BE2C (cell line): ENCODE data around the gene TSPAN15. TPM values are rescaled to one million over a fixed set of nuclear protein-coding genes. Genes with fewer than 3 reads are reported as not detected.

Experiments
- DNase-seq: peaks from one replicate; pipeline ENCODE4 v3.0.0-alpha.2; 2020
- H3K27me3 ChIP-seq: fragments of 250-450 bp; sonication (Bioruptor Pico); 2 replicates; pipeline ENCODE4 v1.5.1; 2020; ENCODE audit warnings: mild to moderate bottlenecking
- H3K36me3 ChIP-seq: fragments of 250-450 bp; sonication (Bioruptor Pico); 2 replicates; pipeline ENCODE4 v1.5.1; 2020; ENCODE audit warnings: mild to moderate bottlenecking
- H3K4me1 ChIP-seq: fragments of 250-450 bp; sonication (Bioruptor Pico); 2 replicates; pipeline ENCODE4 v1.5.1; 2020
- H3K4me3 ChIP-seq: 2 replicates; pipeline ENCODE4 v1.5.1; 2011; ENCODE audit warnings: low read depth, low read length
- H3K9me3 ChIP-seq: fragments of 250-450 bp; sonication (Bioruptor Pico); 2 replicates; pipeline ENCODE4 v1.5.1; 2020
- CTCF ChIP-seq: IDR thresholded peaks from 2 replicates; pipeline ENCODE4 v1.5.1; 2012; ENCODE audit warnings: mild to moderate bottlenecking, low read depth, low read length
- polyA plus RNA-seq: library from polyadenylated mRNA; unstranded; fragments of >200 nt; gene quantifications from one replicate; pipeline ENCODE4 v1.2.1, GENCODE V29; 2012; ENCODE audit warnings: low read depth, missing spikeins; ENCODE audit not compliant: insufficient read length, insufficient read depth

Gene TSPAN15
- polyA plus RNA-seq, result 69.9 TPM

DNA sequence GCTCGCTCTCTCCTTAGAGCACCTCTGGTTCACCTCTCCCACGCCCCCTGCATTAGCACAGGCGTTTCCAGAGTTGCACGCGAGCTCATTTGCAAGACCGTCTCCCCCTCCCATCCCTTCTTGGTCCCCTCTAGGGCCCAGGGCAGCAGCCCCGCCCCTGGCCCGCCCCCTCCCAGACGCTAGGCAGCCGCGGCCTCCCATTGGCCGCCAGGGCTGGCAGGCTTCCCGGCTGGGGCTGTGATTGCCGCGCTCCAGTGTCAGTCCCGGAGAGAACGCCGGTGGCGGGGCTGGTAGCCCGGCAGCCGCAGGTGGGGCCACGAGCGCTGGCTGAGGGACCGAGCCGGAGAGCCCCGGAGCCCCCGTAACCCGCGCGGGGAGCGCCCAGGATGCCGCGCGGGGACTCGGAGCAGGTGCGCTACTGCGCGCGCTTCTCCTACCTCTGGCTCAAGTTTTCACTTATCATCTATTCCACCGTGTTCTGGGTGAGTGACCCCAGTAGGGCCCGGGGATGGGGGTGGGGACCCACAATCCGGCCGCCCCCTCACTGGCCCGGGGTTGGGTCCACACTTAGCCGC is at the start of gene TSPAN15:
TSPAN15 (plus strand) TSS at position 257 of the 575 bp plus-strand sequence; CDS start at position 387, 130 bp downstream.
- H3K27me3 ChIP-seq, result no peaks in the 10 kb centered on the region

GRCh38 chr10:69402386-69402785 is 48.9 kb upstream of the TSPAN15 start:
- Histone ChIP-seq H3K4me1 (peaks cover 9% of the 10 kb centered on the region), H3K27me3 (no peaks in the 10 kb centered on the region), H3K9me3 (no peaks in the 10 kb centered on the region), H3K4me3 (no peak overlapping the region), H3K36me3 (peaks cover 34% of the 10 kb centered on the region)
- DNase-seq, result no peak
- no peak for TF ChIP-seq CTCF

More for the DNA sequence above, at the start of gene TSPAN15:
- Histone ChIP-seq H3K36me3 (no peaks in the 10 kb centered on the region), H3K4me1 (peaks cover 2% of the 10 kb centered on the region; the same call in 1 of the 2 replicates), H3K9me3 (no peaks in the 10 kb centered on the region), H3K4me3 (peak within 1 kb of the TSS; percentile 87)
- DNase-seq, result peak; percentile 94
- TF ChIP-seq CTCF, result no peak

DNA sequence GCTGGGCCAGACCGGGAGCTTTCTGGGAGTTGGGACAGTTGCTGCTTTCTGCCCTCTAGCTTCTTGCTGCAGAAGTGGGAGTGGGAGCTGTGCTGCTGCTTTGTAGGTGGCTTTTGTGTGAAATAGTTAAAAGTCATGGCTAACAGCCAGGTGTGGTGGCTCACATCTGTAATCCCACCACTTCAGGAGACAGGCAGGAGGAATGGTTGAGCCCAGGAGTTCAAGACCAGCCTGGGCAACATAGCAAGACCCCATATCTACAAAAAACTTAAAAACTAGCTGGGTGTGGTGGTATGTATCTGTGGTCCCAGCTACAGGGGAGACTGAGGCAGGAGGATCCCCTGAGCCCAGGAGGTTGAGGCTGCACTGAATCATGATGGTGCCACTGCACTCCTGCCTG is 48.2 kb upstream of the TSPAN15 start:
- Histone ChIP-seq H3K27me3 (no peaks in the 10 kb centered on the region), H3K4me3 (no peak overlapping the region), H3K36me3 (peaks cover 34% of the 10 kb centered on the region), H3K9me3 (no peaks in the 10 kb centered on the region), H3K4me1 (peaks cover 6% of the 10 kb centered on the region)
- no peak for TF ChIP-seq CTCF
- DNase-seq, result no peak

GRCh38 chr10:69403519-69403918 is 47.7 kb upstream of the TSPAN15 start:
- Histone ChIP-seq H3K9me3 (no peaks in the 10 kb centered on the region), H3K4me3 (no peak overlapping the region), H3K27me3 (no peaks in the 10 kb centered on the region), H3K4me1 (peaks cover 6% of the 10 kb centered on the region), H3K36me3 (peaks cover 32% of the 10 kb centered on the region)
- no peak for DNase-seq
- TF ChIP-seq CTCF, result no peak

DNA sequence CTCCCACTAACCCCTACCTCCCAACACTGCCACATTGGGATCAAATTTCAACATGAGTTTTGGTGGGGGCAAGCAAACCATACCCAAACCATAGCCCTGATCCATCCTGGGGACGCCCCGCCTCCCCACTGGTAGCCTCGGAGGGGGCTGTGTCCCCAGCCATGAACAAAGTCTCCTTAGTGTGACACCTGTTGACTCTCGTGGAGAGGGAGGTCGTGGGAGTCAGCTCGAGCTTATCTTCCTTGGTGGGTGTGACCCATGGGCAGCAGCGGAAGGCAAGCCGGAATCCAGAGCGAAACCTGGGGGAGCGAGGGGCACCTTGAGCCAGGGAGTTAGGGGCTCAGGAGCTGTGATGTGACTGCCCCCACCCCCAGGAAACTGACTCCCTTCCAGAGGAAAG is 46.5 kb upstream of the TSPAN15 start:
- no peak overlapping the region for H3K4me3 ChIP-seq
- H3K4me1 ChIP-seq, result peaks cover 11% of the 10 kb centered on the region
- no peaks in the 10 kb centered on the region for H3K27me3 ChIP-seq
- H3K9me3 ChIP-seq, result no peaks in the 10 kb centered on the region
- no peak for DNase-seq
- peaks cover 20% of the 10 kb centered on the region for H3K36me3 ChIP-seq
- TF ChIP-seq CTCF, result no peak

DNA sequence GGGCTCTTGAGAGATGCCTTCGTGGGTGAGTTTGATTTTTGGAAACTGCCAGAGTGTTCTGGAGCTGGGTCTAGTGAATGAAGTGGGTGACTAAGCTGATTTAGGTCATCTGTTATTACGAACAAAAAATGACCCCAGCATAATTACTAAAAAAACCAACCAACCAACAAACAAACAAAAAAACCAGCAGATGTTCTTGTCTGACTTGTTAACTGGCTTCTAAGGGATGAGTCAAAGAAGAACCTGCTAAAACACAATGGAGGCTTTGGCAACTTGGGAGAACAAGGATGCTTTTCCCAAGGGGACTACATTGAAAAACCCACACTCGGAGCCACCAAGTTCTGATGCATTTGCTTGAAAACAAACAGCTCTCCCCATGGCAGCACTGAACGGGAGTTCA is 46.0 kb upstream of the TSPAN15 start:
- H3K36me3 ChIP-seq, result peaks cover 18% of the 10 kb centered on the region

More for the DNA sequence above, 46.0 kb upstream of the TSPAN15 start:
- Histone ChIP-seq H3K4me1 (peaks cover 11% of the 10 kb centered on the region), H3K27me3 (no peaks in the 10 kb centered on the region), H3K9me3 (no peaks in the 10 kb centered on the region), H3K4me3 (no peak overlapping the region)
- no peak for TF ChIP-seq CTCF
- no peak for DNase-seq
